MM.1S (cell line): ENCODE data around the gene HP.

Experiments used
- DNase-seq: peaks from one replicate; pipeline ENCODE4 v3.0.0-alpha.2; 2015
- H2AFZ ChIP-seq: fragments of 300-600 bp; sonication (generic); 2 replicates; pipeline ENCODE4 v1.6.0; 2016; ENCODE audit warnings: antibody characterized with exemption, low read length
- H3F3A ChIP-seq: fragments of 300-600 bp; sonication (generic); 2 replicates; pipeline ENCODE4 v1.6.1; 2016; ENCODE audit warnings: mild to moderate bottlenecking, antibody characterized with exemption, low read length, moderate library complexity, mixed read lengths; ENCODE audit not compliant: insufficient read depth
- H3K27ac ChIP-seq: fragments of 300-600 bp; sonication (generic); 2 replicates; pipeline ENCODE4 v1.5.1; 2016; ENCODE audit warnings: mild to moderate bottlenecking, low read length
- H3K27me3 ChIP-seq: fragments of 300-600 bp; sonication (generic); replicated peaks from 2 replicates; pipeline ENCODE4 v1.6.0; 2016; ENCODE audit warnings: low read length; ENCODE audit not compliant: insufficient read depth
- H3K36me3 ChIP-seq: fragments of 300-600 bp; sonication (generic); replicated peaks from 2 replicates; pipeline ENCODE4 v1.6.1; 2016; ENCODE audit warnings: mild to moderate bottlenecking, low read length, mixed read lengths; ENCODE audit not compliant: insufficient read depth
- H3K4me1 ChIP-seq: fragments of 300-600 bp; sonication (generic); 2 replicates; pipeline ENCODE4 v1.6.1; 2016; ENCODE audit warnings: low read length, mixed read lengths
- H3K4me2 ChIP-seq: fragments of 300-600 bp; sonication (generic); 2 replicates; pipeline ENCODE4 v1.6.0; 2016; ENCODE audit warnings: low read depth, low read length
- H3K4me3 ChIP-seq: fragments of 300-600 bp; sonication (generic); 2 replicates; pipeline ENCODE4 v1.5.1; 2016; ENCODE audit warnings: low read length, mixed read lengths
- H3K79me2 ChIP-seq: fragments of 300-600 bp; sonication (generic); 2 replicates; pipeline ENCODE4 v1.6.1; 2016; ENCODE audit warnings: mixed run types, low read length, mixed read lengths
- H3K9ac ChIP-seq: fragments of 300-600 bp; sonication (generic); 2 replicates; pipeline ENCODE4 v1.6.1; 2016; ENCODE audit warnings: low read length, mixed read lengths
- H3K9me2 ChIP-seq: fragments of 300-600 bp; sonication (generic); replicated peaks from 2 replicates; pipeline ENCODE4 v1.6.1; 2016; ENCODE audit warnings: mild to moderate bottlenecking, low read length, mixed read lengths; ENCODE audit not compliant: insufficient read depth
- H3K9me3 ChIP-seq: fragments of 300-600 bp; sonication (generic); replicated peaks from 2 replicates; pipeline ENCODE4 v1.6.1; 2016; ENCODE audit warnings: mild to moderate bottlenecking, low read length, mixed read lengths; ENCODE audit not compliant: insufficient read depth
- H4K20me1 ChIP-seq: fragments of 300-600 bp; sonication (generic); 2 replicates; pipeline ENCODE4 v1.6.1; 2016; ENCODE audit warnings: mild to moderate bottlenecking, low read length, moderate library complexity, mixed read lengths; ENCODE audit not compliant: insufficient read depth
- EZH2 ChIP-seq: fragments of 300-600 bp; sonication (generic); optimal IDR thresholded peaks from 2 replicates; pipeline ENCODE3; 2017; ENCODE audit warnings: low read depth, mild to moderate bottlenecking, antibody characterized with exemption, low read length, mixed read lengths
- EZH2phosphoT487 ChIP-seq: fragments of 300-600 bp; sonication (generic); IDR thresholded peaks from 2 replicates; pipeline ENCODE4 v1.6.1; 2018; ENCODE audit warnings: antibody characterized with exemption, low read length
- TF ChIP-seq, protein P1 (sequence below): fragments of 300-600 bp; sonication (generic); IDR thresholded peaks from 2 replicates; pipeline ENCODE4 v1.5.1; 2016; ENCODE audit warnings: antibody characterized with exemption, low read length, mixed read lengths

The HP gene

DNA sequence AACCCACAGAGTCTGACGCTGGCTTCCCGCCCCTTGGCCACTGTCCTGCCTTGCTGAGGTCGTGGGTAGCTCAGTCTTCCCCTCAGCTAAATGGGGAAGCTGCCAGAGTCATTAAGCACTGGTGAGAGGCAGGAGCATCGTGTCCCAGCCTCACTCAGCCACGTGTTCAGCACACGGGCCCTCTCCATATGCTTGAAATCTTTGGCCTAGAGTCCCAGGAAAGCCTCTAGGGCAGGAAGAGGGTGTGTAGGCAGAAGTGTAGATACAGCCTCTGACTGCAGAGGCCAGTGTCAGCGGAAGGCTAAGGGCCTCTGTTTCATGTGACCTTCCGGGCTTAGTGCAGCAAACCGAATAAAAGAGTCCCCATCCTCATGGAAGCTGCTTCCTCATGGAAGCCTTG is 41.7 kb upstream of the HP start:
- H2AFZ ChIP-seq, result no peak overlapping the region
- no peak for TF ChIP-seq EZH2
- TF ChIP-seq, protein P1, sequence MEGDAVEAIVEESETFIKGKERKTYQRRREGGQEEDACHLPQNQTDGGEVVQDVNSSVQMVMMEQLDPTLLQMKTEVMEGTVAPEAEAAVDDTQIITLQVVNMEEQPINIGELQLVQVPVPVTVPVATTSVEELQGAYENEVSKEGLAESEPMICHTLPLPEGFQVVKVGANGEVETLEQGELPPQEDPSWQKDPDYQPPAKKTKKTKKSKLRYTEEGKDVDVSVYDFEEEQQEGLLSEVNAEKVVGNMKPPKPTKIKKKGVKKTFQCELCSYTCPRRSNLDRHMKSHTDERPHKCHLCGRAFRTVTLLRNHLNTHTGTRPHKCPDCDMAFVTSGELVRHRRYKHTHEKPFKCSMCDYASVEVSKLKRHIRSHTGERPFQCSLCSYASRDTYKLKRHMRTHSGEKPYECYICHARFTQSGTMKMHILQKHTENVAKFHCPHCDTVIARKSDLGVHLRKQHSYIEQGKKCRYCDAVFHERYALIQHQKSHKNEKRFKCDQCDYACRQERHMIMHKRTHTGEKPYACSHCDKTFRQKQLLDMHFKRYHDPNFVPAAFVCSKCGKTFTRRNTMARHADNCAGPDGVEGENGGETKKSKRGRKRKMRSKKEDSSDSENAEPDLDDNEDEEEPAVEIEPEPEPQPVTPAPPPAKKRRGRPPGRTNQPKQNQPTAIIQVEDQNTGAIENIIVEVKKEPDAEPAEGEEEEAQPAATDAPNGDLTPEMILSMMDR, result no peak
- no peak for TF ChIP-seq EZH2phosphoT487
- no peaks in the 10 kb centered on the region for H3K9me2 ChIP-seq
- no peak for DNase-seq
- H3K27ac ChIP-seq, result no peak overlapping the region
- no peak overlapping the region for H3K4me2 ChIP-seq
- peaks cover 2% of the 10 kb centered on the region; the same call in 1 of the 2 replicates for H3F3A ChIP-seq
- no peak overlapping the region for H3K4me3 ChIP-seq
- no peaks in the 10 kb centered on the region for H3K27me3 ChIP-seq
- H4K20me1 ChIP-seq, result no peaks in the 10 kb centered on the region
- no peaks in the 10 kb centered on the region for H3K36me3 ChIP-seq
- no peaks in the 10 kb centered on the region for H3K9me3 ChIP-seq
- H3K79me2 ChIP-seq, result peaks cover 20% of the 10 kb centered on the region
- H3K9ac ChIP-seq, result no peak overlapping the region
- no peaks in the 10 kb centered on the region; the same call in 1 of the 2 replicates for H3K4me1 ChIP-seq

GRCh38 chr16:72013389-72013788 is 40.9 kb upstream of the HP start:
- Histone ChIP-seq H3K9me2 (no peaks in the 10 kb centered on the region), H3K27me3 (no peaks in the 10 kb centered on the region), H4K20me1 (no peaks in the 10 kb centered on the region), H3F3A (no peaks in the 10 kb centered on the region; the same call in 1 of the 2 replicates), H3K4me2 (no peak overlapping the region), H3K4me3 (no peak overlapping the region), H3K36me3 (no peaks in the 10 kb centered on the region), H3K79me2 (peaks cover 20% of the 10 kb centered on the region), H3K4me1 (no peaks in the 10 kb centered on the region; the same call in 1 of the 2 replicates), H2AFZ (no peak overlapping the region), H3K27ac (no peak overlapping the region), H3K9ac (no peak overlapping the region), H3K9me3 (no peaks in the 10 kb centered on the region)
- no peak for TF ChIP-seq EZH2
- no peak for TF ChIP-seq EZH2phosphoT487
- TF ChIP-seq, protein P1, result no peak
- DNase-seq, result no peak

- no peaks in the 10 kb centered on the region for H3K36me3 ChIP-seq
- no peak overlapping the region for H3K4me2 ChIP-seq
- H3K9ac ChIP-seq, result no peak overlapping the region
- no peaks in the 10 kb centered on the region for H4K20me1 ChIP-seq
- H3K9me3 ChIP-seq, result no peaks in the 10 kb centered on the region
- H3K4me1 ChIP-seq, result no peaks in the 10 kb centered on the region; the same call in 1 of the 2 replicates
- H3K27me3 ChIP-seq, result no peaks in the 10 kb centered on the region
- no peaks in the 10 kb centered on the region for H3K9me2 ChIP-seq
- TF ChIP-seq EZH2phosphoT487, result no peak
- TF ChIP-seq EZH2, result no peak
- TF ChIP-seq, protein P1, result no peak
- H2AFZ ChIP-seq, result no peak overlapping the region
- no peak overlapping the region for H3K4me3 ChIP-seq
- H3F3A ChIP-seq, result no peaks in the 10 kb centered on the region; the same call in 1 of the 2 replicates
- no peak for DNase-seq
- no peak overlapping the region for H3K27ac ChIP-seq
- H3K79me2 ChIP-seq, result peaks cover 15% of the 10 kb centered on the region
Measured at GRCh38 chr16:72013888-72014581, 40.3 kb upstream of the HP start.
